ENCODE measurements around the gene TCIRG1.

TCIRG1 gene

DNA sequence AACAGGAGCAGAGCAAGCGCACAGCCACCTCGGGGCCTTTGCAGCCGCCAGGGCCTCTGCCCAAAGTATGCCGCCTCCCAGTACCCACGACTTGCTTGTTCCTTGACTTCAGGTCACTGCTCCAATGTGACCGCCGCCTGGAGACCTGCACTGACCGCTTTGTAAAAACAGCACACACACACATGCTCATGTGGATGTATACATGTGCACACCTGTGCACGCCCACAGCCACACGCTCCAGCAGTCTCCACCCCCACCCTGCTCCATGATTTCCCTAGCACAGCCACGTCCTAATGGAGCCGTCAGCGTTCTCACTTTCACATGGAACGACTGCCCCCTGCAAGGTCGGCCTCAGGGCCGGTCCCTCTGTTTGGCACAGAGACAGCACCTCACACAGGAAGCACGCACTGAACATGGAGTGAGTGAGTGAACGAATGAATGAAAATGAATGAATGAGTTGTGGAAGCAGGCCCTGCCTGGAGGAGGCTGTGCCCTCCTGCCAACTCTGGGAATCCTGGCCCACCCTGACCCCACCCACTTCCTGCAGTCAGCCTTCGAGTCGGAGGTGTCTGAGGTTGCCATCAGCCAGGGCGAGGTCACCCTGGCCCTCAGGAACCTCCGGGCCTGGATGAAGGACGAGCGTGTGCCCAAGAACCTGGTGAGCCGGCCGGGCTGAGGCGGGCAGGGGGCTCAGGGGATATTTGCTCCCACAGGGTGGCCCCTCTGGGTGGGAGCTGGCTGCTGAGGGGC, 20.7 kb upstream of the TCIRG1 start:
- DNase-seq: no peak

DNA sequence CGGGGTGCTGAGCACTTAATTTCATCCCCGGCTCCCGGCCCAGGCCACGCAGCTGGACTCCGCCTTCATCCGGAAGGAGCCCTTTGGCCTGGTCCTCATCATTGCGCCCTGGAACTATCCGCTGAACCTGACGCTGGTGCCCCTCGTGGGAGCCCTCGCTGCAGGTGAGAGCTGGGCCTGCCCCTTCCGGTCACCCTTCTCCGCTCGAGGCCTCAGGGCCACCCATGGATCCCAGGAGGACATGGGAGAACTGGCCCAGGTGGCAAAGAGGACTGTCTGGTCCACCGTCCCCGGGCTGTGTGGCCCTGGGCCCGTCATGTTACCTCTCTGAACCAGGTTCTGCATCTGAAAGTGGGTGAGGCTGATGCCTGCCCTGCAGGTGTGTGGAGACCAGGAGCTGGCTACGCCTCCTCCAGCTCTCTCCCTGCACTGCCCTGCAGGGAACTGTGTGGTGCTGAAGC, 20.1 kb upstream of the TCIRG1 start:
- no peak for DNase-seq

DNA sequence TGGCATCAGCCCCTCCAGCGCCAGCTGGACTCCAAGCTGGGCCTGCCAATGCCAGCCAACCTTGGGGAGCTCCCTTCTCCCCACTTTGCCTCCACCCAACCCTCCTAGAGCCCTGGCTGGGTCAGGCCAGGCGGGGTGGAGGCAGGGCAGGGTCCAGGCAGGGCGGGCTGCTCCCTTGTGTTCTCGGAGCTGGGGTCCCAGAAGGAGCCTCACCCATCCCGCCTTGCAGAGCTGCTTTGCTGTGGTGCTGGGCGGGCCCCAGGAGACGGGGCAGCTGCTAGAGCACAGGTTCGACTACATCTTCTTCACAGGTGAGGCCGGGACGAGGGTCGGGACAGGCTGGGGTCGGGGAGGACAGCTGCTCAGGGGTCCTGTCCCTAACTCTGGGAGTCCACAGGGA, 19.3 kb upstream of the TCIRG1 start:
- DNase-seq: no peak

- DNase-seq: no peak
Observed at GRCh38 chr11:68020575-68020974, 18.2 kb upstream of the TCIRG1 start.

DNA sequence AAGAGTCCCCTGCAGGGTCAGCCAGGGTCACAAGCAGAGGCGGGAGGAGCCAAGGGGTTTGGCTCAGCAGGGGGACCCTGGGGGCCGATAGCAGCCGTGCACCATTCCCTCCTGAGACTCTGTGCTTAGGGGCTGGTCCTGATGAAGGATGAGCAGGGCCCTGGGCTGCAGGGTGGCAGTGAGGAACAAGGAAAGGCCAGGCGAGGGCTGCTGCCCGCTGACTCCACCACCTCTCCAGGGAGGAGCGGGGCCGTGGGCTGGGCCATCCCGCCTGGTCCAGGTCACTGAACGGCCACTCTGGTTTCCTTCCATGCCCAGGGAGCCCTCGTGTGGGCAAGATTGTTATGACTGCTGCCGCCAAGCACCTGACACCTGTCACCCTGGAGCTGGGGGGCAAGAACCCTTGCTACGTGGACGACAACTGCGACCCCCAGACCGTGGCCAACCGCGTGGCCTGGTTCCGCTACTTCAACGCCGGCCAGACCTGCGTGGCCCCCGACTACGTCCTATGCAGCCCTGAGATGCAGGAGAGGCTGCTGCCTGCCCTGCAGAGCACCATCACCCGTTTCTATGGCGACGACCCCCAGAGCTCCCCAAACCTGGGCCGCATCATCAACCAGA, 17.5 kb upstream of the TCIRG1 start:
- no peak for DNase-seq

DNA sequence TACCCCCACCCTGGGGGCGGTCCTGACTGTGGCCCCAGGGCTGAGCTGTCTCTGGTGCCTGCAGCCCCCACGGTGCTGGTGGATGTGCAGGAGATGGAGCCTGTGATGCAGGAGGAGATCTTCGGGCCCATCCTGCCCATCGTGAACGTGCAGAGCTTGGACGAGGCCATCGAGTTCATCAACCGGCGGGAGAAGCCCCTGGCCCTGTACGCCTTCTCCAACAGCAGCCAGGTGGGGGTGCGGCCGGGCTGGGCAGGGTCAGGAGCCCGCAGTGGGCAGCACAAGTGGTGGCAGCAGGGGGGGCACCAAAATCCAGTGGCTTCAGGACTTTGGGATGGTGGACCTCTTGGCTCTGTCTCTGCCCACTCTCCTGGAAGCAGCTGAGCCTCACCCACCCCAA, 16.3 kb upstream of the TCIRG1 start:
- DNase-seq: no peak

DNA sequence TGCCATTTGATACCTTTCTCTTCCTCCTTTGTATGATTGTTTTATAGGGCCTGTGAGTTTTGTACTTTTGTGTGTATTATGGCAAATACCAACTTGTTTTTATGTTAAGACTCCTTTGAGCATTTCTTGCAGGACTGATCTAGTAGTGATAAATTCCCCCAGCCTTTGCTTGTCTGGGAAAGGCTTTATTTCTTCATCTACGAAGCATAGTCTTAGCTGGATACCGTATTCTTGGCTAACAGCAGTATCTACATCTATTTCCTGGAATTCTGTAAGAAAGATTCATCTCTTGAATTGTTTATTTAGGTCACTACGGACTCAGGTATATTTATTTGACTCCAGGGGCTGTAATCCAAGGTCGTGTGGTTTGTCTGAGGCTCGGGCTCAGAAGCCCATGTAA, 14.3 kb upstream of the TCIRG1 start:
- no peak for DNase-seq

- no peak for DNase-seq
Observed at GRCh38 chr11:68025047-68025446, 13.8 kb upstream of the TCIRG1 start.

- no peak for DNase-seq
Observed at GRCh38 chr11:68026391-68027105, 12.3 kb upstream of the TCIRG1 start.

DNA sequence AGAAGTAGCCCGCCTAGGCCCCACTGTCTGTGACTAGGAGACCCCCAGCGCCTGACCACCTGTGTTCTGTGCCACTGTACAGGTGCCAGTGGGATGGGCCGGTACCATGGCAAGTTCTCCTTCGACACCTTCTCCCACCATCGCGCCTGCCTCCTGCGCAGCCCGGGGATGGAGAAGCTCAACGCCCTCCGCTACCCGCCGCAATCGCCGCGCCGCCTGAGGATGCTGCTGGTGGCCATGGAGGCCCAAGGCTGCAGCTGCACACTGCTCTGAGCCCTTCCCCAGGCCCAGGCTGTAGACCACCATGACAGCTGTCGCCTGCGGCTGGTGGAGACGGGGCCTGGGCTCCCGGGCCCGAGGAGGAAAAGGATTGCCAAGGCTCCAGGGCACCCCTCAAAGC, 11.2 kb upstream of the TCIRG1 start:
- no peak for DNase-seq

DNA sequence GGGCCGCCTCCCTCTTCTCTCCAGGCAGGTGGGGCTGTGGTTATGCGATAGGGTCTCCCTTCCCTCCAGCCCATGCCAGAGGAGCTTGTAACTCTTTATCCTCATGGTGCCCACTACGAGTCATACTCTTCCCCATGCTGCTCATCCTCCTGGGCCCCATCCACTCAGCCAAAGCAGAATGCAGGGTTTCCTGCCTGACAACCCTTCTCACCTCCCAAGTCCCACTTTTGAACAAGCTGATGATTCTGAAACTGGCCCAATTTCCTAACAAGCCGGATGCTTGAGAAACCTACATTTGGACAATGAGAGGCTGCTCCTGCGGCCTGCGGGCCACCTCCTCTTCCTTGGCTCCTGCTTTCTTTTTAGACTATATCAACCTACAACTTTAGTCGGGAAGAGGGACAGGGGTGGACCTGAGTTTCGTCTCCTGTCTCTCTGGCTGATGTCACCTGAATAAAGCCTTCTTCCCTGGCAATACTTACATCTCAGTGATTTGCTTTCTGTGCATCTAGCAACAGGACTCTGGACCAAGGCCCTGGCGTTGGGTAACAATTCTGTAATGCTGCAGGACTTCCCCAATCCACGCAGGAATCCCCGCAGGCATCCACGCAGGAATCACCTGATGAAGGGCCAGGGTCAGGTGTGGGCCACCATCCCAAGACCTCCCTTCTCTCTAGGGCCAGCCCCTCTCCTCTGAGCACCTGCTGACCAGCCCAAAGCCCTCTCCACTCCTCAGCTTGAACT, 9.9 kb upstream of the TCIRG1 start:
- no peak for DNase-seq

- DNase-seq: peak; percentile 98
Observed at GRCh38 chr11:68030318-68031143, 8.3 kb upstream of the TCIRG1 start, which contains the start of gene NDUFS8. TSS of gene NDUFS8 (plus strand) at chr11:68030681. CDS start at chr11:68032152, 1,471 bp downstream.

- DNase-seq: no peak
Observed at GRCh38 chr11:68031144-68031464, 7.7 kb upstream of the TCIRG1 start.

DNA sequence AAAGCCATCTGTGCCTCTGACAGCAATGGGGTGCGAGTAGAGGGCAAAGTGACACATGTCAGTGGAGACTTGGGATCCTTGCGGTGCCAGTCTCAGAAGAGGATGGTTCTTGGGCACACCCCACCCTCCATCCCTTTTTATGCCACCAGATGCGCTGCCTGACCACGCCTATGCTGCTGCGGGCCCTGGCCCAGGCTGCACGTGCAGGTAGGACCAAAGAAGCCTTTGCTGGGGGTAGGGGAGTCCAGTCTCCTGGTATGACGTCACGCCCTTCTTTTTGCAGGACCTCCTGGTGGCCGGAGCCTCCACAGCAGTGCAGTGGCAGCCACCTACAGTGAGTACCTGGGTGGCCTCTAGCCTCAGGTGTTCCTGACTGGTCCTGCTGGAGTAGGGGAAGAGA, 6.8 kb upstream of the TCIRG1 start:
- no peak for DNase-seq

DNA sequence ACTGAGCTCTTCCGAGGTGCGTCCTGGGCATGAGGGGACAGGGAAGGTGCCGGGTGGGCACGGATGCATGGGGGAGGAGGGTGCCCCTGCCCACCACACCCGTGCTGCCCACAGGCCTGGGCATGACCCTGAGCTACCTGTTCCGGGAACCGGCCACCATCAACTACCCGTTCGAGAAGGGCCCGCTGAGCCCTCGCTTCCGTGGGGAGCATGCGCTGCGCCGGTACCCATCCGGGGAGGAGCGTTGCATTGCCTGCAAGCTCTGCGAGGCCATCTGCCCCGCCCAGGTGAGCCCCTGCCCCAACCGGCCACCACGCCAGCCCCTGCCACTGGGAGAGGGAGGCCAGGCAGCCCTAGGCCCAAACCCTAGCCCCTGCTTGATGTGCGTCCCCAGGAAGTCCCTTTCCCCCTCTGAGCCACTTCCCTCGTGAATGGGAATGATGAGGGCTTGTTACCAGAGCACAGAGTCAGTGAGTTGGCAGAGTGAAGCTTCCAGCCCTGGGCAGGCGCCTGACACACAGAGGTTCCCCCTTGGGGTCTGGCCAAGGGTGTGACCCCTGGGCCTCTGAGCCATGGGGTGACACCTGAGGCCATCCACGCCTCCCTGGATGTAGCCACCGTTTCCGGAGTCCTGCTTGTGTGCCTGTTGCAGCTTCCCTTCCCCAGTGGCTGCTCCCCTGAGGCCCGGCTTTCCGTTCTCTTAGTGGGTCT, 5.7 kb upstream of the TCIRG1 start:
- DNase-seq: no peak

DNA sequence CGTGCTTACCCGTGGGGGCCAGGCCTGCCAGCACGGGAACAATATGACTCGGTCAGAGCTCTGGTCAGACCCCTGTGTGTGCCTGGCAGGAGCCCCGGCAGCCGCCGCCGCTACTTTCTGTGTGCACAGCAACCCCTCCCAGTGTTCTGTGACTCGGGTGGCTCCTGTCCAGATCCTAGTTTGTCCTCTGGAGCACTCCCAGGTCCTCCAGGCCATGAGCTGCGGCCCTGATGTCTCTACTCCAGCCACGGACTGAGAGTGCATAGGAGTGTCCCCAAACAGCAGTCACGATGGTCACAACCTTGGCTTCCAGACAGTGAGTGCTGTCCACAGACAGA, 5.1 kb upstream of the TCIRG1 start:
- no peak for DNase-seq

GRCh38 chr11:68035266-68035876, 3.5 kb upstream of the TCIRG1 start:
- no peak for DNase-seq

- DNase-seq: no peak
Observed at GRCh38 chr11:68036141-68036716, 2.6 kb upstream of the TCIRG1 start.

- no peak for DNase-seq
Observed at GRCh38 chr11:68036717-68037239, 2.0 kb upstream of the TCIRG1 start.

DNA sequence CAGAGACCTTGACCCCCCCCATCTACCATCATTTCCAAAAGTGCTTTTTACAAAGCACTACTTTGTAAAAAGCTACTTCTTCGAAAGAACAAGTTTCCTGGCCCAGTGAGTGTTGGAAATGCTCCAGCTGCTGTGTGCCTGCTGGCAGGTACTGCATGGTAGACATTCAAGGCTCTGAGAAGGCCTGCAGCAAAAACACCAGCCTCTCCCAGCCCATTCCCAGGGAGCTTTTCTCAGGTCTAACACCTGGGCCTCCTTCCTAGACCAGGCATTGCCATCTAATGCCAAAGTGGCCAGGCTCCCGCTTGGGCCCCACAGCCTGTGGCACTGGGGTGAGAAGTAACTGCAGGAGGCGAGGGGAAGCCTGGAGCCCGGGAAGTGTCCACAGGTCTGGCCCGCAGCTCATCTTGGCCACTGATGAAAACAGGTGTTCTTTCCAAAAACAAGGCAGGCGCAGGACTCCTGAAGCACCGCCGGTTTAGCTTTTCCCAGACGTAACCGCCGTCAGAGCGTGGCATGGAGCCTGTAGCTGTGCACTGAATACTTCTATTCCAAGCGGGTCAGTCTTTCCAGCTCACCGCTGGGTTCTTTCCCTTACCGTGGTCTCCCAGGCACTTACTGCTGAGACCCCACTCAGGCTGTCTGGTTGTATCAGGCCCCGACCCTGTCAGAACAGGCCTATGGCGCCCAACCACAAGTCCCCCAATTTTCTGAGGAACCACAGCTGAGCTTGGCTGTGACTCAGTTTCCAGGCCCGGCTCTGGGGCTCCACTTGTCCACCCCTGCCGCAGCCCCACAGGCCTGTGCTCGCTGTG, 1.2 kb upstream of the TCIRG1 start:
- DNase-seq: no peak
